G401 (cell line): Measurements from ENCODE around the gene PTH2R. TPM values are rescaled to one million over a fixed set of nuclear protein-coding genes. Genes with fewer than 3 reads are reported as not detected.
"Not testable (repeated sequence)": the region's sequence is repeated elsewhere in the genome, so short reads cannot be mapped to it uniquely, and the experiment has no call there.

Source experiments
- DNase-seq: peaks from one replicate; pipeline ENCODE4 v3.0.0-alpha.2; 2015; ENCODE audit warnings: low spot score
- in situ Hi-C: cut with HindIII; loops from 2 replicates; pipeline ENCODE4 v1.10.0; 2016; ENCODE audit warnings: low sequenced_read_pairs, mixed read lengths
- total RNA-seq: library from RNA; depleted of rRNA; stranded (reverse); fragments of >200 nt; shearing (Covaris generic); gene quantifications from 2 replicates; pipeline ENCODE4 v1.2.3, GENCODE V29; 2014

The PTH2R gene
- total RNA-seq, 1 experiment from 2014 or later, result 0.54 TPM

GRCh38 chr2:208386541-208386940, 20.1 kb upstream of the PTH2R start:
- in situ Hi-C loops, result no loop called here
- DNase-seq, result peak; percentile 10

GRCh38 chr2:208389940-208390339, 16.7 kb upstream of the PTH2R start:
- DNase-seq, result no peak
- in situ Hi-C loops, result no loop called here

- no peak for DNase-seq
- in situ Hi-C loops, result no loop called here
Measured at GRCh38 chr2:208392300-208392699, 14.3 kb upstream of the PTH2R start.

- DNase-seq, in situ Hi-C loops: not testable (repeated sequence)
Measured at GRCh38 chr2:208396796-208397195, 9.8 kb upstream of the PTH2R start.

GRCh38 chr2:208399201-208399600, 7.4 kb upstream of the PTH2R start:
- in situ Hi-C loops, result no loop called here
- DNase-seq, result no peak

GRCh38 chr2:208407667-208408066, 1.1 kb downstream of the PTH2R start:
- DNase-seq, result peak; percentile 7
- in situ Hi-C loops, result no loop called here

- DNase-seq, result no peak
- in situ Hi-C loops, result no loop called here
Measured at GRCh38 chr2:208413931-208414330, 7.3 kb downstream of the PTH2R start.

- in situ Hi-C loops, result no loop called here
Measured at GRCh38 chr2:208415255-208415654, 8.7 kb downstream of the PTH2R start.

GRCh38 chr2:208415897-208416296, 9.3 kb downstream of the PTH2R start:
- no peak for DNase-seq
- in situ Hi-C loops, result no loop called here

More at GRCh38 chr2:208415255-208415654, 8.7 kb downstream of the PTH2R start:
- no peak for DNase-seq

- in situ Hi-C loops, result no loop called here
- no peak for DNase-seq
Measured at GRCh38 chr2:208426412-208427045, 19.9 kb downstream of the PTH2R start.

- in situ Hi-C loops, result no loop called here
- DNase-seq, result no peak
Measured at GRCh38 chr2:208437755-208438154, 31.2 kb downstream of the PTH2R start.

- no peak for DNase-seq
- in situ Hi-C loops, result no loop called here
Measured at GRCh38 chr2:208440716-208441115, 34.1 kb downstream of the PTH2R start.

- in situ Hi-C loops, result no loop called here
- no peak for DNase-seq
Measured at GRCh38 chr2:208441951-208442350, 35.4 kb downstream of the PTH2R start.

GRCh38 chr2:208447447-208447846, 40.9 kb downstream of the PTH2R start:
- DNase-seq, in situ Hi-C loops: not testable (repeated sequence)

GRCh38 chr2:208451061-208451460, 44.5 kb downstream of the PTH2R start:
- in situ Hi-C loops, result no loop called here

GRCh38 chr2:208454861-208455260, 48.3 kb downstream of the PTH2R start:
- DNase-seq, result no peak
- in situ Hi-C loops, result no loop called here

More at GRCh38 chr2:208451061-208451460, 44.5 kb downstream of the PTH2R start:
- DNase-seq, result no peak

- in situ Hi-C loops, result no loop called here
- no peak for DNase-seq
Measured at GRCh38 chr2:208463721-208464120, 57.1 kb downstream of the PTH2R start.

GRCh38 chr2:208464205-208464604, 57.6 kb downstream of the PTH2R start:
- no peak for DNase-seq
- in situ Hi-C loops, result no loop called here

- in situ Hi-C loops, result no loop called here
- peak; percentile 16 for DNase-seq
Measured at GRCh38 chr2:208466151-208466919, 59.7 kb downstream of the PTH2R start.

GRCh38 chr2:208466920-208467298, 60.3 kb downstream of the PTH2R start:
- in situ Hi-C loops, result no loop called here
- DNase-seq, result no peak

GRCh38 chr2:208467564-208467963, 61.0 kb downstream of the PTH2R start:
- in situ Hi-C loops, result no loop called here
- no peak for DNase-seq
